NCI-H2081 treated with DMSO at 0.1 percent for 48 hours (cell line): ENCODE data around the gene MSANTD3.
"Not testable (repeated sequence)": the region's sequence is repeated elsewhere in the genome, so short reads cannot be mapped to it uniquely, and the experiment has no call there.

Experiments
- DNase-seq: peaks from one replicate; lab custom pipeline; 2025; lab: John Stamatoyannopoulos, UW

MSANTD3 gene

DNA sequence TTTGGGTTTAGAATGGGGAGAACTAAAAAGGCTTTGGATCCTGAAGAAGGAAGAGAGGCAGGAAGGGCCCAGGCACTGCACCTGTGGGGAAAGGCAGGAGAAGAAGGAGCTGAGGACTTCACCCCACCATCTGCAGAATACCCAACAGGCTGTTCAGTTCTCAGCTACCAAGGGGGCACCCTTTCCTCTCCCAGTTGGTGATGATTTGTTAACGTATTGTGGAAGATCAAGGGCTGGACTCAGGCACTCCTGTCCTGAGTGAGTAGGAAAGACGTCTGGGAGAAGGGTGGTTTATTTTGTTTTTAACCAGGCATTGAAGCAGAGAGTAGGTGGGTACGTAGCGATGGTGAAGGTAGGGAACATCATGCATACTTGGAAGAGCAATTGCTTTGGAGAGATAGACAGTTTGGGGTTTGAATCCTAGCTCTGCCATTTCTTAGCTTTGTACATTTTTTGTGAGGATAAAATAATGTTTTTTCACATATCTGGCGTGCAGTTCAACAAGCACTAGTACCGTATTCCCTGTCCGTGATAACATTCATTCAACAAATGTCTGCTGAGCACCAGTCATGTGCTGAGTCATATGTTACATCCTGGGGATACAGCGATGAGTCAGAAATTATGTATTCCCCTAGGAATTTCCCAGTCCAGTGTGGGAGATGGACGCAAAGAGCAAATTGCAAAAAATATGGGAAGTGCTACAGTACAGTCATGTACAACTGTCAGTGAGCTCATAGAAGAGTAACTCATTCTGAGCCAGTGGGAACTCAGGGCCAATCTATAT lies 2.1 kb downstream of the MSANTD3 start:
- no peak for DNase-seq

DNA sequence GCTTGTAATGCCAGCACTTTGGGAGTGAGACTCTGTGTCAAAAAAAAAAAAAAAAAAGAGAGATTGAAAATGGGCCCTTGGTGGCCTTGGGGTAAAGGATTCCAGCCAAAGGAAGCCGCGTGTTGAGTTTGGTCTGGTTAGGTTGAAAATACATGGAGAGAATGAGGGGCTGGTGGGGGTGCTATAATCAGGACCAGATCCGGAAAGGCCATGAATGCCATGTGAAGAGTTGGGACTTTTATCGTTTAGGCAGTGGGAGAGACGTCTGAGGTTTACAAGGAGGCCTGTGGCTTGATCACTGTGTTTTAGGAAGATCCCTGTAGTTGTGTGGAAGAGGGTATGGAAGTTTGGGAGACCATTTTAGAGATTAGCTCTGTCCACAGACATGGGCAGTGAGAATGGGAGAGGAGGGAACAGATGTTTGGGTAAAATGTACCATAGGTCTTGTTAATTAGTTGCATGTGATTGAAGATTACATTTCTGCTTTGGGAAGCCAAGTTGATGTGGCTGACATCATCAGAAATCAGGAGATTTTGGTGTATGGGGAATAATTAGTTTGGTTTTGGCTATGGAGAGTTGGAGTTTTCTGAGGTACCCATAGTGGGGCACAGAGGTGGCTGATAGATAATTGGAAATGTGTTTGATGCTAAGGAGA lies 3.5 kb downstream of the MSANTD3 start:
- DNase-seq, result no peak

DNA sequence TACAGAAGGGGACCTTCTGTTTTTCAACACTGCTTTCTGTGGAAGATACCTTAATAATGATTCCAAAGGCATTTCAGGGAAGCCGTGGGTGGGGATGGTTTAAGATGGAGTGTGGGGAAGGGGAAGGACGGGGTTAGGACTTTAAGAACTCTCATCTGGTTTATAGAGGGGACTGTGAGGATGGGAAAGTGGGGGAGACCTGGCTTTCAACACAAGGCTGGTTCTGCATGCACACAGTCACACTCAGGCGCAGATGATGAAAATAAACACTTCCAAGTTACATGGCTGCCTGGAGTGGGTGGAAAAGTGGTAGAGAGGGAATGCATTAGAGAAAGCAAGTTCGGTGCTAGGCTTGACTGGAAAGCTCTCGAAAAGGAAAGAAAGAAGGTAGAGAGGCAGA lies 4.9 kb downstream of the MSANTD3 start:
- DNase-seq, result no peak

DNA sequence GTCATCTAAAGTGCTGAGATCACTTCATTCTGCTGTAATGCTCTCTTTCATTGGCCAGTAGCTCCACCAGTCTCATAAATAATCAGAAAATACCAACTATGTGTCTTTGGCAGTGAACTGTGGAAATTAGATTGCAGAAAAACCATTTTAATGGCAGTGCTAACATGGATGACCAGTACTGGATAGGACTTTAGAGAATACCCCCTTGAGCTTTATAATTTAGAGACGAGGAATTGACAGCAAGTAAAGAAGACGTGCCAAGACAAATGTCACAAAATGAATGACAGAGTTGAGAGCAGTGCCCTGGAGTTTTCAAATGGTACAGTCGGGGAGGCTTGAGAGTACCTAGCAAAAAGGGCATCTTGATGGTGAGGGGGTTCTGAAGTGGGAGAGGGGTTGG lies 5.8 kb downstream of the MSANTD3 start:
- DNase-seq, result no peak

DNA sequence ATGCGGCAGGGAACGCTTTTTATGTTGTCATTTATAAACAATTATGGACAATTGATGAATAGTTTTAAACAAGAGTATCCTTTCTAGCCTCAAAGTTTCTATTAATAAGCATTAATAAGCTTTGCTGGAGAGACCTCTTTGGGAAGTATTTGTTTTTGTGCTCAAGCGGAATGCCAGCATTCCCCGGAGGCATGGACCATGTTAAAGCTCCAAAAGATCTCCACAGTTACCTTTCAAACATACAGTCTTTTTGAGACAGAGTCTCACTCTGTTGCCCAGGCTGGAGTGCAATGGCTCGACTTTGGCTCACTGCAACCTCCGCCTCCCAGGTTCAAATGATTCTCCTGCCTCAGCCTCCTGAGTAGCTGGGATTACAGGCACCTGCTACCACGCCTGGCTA lies 9.6 kb downstream of the MSANTD3 start:
- no peak for DNase-seq

DNA sequence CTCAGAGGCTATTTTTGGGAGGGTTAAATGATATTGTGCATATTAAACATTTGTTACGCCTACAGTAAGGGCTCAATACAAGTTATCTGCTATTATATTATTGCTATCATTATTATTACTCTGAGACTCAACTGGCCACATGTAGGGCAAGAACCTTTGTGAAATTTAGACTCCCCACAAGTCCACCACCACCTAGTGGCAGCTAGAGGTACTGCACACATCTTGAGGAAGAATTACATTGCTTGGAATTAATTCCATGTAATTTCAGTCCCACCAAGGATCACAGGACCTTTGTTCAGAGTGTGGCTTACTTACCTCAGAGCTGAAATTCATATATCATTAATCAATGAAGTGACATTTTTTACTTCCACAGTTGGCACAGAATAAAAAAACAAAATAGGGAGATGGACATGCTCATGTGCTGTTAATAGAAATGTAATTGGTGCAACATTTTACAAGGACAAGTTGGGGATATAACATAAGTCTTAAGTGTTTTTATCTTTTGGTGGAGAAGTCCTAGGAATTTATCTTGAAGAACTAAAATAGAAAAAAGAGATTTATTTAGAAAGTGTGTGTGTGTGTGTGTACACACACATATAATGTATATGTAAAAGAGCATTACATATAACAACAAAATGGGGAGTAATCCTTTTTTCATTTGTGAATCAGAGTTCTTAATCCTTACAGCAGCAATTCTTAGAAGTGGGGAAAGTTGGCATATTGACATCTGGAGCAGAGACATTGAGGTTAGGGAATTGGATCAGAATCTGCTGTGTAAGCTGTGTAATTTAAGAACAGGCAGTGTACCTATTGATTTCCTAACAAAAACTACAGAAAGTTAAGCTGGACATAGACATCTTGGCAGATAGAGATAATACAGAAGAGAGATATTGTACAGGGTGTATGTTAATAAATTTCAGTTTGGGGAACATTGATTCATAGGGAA lies 11.2 kb downstream of the MSANTD3 start:
- no peak for DNase-seq

DNA sequence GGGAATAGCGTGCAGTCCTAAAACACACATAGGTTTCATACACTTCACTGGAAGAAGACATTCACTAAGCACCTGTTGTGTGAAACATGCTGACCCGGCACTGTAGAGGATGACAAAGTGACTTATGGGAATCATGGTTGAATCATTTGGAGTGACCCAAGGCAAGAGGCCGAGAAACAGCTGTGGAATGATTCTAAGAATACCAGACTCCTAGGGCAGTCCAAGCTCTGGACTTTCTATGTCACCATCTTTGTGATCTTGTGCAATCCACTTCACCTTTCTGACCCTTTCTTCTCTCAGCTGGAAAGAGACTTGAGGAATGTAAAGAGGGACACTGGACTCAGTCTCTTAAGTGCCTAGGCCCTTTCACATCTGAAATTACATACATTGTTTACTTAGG lies 13.1 kb downstream of the MSANTD3 start:
- DNase-seq, result no peak

DNA sequence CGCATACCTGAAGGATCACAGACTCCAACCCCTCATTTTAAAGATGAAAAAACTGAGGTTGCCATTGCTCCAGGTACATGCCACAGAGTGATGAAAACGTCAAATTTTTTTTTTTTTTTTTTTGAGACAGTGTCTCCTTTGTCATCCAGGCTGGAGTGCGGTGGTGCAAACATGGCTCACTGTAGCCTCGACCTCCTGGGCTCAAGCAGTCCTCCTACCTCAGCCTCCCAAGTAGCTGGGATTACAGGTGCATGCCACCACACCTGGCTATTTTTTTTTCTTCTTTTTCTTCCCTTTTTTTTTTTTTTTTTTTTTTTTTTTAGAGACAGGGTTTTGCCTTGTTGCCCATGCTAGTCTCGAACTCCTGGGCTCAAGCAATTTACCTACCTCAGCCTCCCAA lies 13.5 kb downstream of the MSANTD3 start:
- not testable (repeated sequence) for DNase-seq

DNA sequence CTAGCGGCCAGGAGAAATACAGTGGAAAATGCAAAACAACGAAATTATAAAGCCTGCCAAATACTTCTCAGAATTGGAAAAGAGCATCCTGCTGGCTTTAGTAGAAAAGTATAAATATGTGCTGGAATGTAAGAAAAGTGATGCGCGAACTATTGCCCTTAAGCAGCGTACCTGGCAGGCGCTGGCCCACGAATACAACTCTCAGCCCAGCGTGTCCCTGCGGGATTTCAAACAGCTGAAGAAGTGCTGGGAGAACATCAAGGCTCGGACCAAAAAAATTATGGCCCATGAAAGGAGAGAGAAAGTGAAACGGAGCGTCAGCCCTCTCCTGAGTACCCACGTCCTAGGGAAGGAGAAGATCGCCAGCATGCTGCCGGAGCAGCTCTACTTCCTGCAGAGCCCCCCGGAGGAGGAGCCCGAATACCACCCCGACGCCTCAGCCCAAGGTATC lies 15.0 kb downstream of the MSANTD3 start:
- no peak for DNase-seq

DNA sequence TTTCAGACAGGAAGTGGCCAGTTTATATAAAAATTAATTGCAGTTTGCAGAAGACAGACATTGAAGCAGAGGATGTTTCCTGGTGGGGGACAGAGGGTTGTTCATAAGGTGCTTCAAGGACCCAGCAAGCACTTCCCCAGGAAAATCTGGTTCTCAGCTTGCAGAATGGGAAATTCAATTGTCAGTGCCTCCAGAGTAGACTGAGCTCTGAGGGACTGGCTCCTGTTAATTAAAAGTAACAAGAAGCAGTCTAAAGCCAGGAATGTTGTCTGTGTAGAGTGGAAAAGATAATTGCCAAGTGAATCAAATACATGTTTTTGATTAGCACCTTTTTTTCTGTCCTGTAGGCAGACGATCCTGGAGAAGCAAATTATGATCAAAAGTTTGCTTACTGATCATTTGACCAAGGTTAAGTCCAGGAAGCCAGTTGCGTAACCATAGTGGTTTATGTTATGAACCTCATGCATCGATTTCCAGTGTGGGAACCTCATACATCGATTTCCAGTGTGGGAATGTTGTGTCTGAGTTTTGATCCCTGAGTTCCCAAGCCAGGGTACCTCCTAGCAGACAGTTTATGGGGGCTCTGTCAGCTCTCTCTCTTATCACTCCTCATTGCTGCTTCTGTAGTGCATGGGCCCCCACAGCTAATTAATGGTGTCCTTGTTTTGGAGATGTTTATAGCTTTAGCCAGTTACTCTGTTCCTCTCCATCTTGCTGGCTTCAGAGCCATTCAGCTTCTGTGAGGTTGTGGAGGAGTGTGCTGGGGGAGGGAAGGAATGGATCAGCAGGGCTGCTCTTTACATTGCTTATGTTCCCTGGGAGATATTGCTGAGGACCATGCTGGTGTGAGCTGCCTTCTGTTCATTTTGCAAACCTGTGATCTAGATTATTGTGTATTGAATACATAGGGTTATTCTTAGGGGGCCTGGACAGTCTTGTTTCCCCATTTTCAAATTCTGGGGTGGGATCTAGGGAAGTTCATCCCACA lies 17.1 kb downstream of the MSANTD3 start:
- no peak for DNase-seq

DNA sequence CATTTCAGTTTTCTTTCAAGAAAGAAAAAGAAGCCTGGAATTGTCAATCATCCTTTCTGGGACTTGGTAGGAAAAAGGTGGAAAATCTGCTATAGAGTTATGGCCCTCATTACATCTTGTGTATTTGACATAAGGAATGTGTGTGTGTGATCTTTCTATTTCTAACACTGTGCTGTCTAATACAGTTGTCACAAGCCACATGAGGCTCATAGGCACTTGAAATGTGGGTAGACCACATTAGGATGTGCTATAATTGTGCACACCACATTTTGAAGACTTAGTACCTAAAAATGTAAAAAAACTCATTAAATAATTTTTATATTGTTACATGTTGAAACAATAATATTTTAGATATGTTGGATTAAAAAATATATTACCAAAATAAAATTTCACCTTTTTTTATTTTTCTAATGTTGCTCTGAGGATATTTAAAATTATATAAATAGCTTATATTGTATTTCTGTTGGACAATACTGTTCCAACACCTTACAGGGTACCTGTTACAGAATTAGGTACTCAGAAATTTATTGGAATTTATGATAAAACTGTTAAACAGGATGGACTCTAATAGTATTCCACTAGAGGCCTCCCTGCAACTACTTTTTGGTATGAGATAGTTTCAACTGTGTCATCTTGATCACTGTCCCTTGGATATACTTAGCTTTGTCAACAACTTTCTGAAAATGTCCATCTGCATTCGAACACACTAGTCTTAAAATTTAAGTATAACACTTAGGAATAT lies 18.4 kb downstream of the MSANTD3 start:
- DNase-seq, result no peak

DNA sequence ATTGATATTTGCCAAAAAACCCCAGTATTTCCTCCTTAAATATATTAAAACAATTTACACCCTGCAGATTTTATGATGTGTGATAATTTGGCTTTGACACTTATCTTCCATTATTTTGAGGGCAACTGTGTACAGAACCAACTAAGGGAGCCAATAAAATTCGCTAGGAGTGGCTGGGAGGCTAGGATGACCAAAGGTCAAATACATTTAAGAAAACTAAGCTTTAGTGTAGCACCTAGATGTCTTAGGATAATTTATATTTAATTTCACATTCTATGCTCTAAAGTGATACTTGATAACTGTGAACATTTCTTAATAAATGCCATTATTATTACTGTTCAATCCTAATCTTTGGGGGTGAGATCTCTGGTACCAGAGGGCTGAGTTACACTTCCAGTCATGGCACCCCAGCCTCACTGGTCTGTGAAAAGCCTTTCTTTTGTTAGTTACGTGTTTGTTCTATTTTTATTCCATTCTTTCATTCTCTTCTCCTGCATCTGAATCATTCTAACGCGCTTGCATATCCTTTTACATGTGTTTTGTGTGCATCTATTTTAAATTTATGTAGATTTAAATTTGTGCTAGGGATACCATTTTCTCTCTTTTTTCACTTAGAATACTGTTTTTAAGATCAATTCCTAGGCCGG lies 19.1 kb downstream of the MSANTD3 start:
- DNase-seq, result no peak

DNA sequence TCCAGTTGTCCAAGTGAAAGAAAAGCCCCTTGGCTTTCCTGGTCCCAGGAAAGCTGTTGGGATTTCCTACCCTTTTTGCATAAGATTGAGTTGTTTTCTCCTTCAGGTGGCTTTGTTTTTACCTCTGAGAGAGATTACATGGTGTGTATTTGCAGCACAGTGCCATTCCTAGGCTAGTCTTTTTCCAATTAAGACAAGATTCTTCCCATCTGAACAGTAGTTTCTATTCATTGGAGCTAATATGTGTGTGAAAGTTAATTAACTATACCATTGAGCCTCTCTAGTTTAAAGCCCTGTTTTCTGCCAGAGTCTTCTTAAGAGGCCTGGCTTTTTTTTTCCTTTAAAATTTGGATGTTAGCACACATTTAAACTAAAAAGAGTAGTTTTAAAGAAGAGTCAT lies 20.1 kb downstream of the MSANTD3 start:
- DNase-seq, result no peak

DNA sequence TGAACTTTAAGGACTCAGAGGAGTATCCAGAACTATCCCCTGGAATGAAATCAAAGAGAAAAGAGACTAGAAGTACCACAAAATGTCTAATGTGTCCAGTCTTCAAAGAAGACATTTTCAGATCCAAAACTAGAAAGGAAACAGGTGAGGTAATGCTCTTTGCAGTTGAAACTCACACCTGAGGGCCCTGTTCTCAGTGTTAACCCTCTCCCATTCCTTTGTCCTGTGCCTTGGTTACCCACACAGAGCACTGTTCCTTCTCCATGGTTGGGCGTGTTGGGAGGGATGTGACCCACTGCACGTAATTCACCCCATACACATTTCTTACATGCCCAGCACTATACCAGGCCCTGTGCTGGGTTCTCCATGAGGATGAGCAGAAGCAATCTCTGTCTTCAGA lies 21.3 kb downstream of the MSANTD3 start:
- no peak for DNase-seq

DNA sequence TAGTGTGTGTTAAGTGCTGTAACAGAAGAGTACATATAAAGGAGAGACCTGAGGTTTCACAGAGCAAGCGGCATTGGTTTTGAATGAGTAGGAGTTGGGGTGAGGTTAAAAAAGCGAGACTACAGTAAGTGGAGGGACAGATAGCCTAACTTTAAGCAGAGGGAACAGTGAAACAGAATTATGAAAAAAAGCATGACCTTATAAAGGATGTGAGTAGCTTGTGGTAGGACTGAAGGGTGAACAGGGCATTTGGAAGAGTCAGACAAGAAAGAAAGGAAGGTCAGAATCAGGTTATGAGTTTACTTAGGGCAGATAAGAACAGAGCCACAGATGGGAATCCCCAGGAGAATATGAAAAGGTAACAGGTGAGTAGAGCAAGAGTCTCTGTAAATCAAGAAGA lies 22.5 kb downstream of the MSANTD3 start:
- no peak for DNase-seq

DNA sequence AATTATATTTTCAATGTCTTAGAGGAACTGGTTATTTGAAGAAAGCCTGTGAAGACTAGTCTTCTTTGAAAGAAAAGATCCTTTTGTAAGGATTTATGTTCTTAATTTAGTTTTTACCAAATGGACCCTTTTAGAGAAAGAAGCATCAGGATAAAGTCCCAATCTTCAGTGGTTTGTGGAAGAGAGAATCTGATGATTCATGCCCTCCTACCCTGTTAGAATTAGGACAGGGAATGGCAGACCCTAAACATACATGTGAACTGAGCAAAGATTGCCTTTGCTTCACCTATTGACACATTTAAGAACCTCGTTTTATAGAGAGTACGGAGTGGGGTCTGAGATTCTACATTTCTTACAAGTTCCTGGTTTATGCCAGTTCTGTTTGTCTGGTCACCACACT lies 26.0 kb downstream of the MSANTD3 start:
- no peak for DNase-seq

DNA sequence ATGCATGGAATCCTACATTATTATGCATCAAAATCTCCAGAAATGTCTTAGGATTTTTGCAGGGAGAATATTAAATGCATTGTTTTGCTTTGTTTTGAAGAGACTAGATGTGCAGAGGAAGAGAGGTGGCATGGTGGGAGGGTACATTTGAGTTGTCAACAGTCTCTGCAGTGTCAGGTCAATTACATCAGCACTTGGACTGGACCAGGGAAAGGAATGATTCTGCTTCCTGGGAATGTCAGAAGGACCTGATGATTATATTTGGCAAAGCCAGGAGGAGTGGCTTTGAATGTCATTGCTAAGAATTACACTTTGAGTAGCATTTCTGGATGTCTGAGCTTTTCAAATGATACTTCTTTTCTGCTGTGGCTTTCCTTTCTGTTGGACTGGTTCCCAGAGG lies 28.5 kb downstream of the MSANTD3 start:
- no peak for DNase-seq

DNA sequence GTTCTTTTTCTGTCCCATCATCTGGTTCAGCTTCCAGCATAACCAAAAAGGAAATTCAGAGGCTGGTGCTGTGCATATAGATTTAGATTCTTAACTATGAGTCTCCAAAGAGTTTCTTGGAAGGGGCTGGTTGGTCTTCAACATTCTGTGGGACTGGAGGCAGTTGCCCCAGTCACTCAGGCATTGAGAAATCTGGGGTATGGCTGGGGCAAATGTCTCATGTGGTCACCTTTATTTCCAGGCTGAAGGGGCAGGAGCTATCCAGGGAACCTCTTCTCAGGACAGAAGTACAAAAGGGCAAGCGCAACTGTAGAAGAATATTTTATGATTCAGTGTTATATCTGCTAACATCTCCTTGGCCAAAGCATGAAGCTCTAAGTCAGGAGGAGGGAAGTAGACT lies 30.6 kb downstream of the MSANTD3 start:
- no peak for DNase-seq

DNA sequence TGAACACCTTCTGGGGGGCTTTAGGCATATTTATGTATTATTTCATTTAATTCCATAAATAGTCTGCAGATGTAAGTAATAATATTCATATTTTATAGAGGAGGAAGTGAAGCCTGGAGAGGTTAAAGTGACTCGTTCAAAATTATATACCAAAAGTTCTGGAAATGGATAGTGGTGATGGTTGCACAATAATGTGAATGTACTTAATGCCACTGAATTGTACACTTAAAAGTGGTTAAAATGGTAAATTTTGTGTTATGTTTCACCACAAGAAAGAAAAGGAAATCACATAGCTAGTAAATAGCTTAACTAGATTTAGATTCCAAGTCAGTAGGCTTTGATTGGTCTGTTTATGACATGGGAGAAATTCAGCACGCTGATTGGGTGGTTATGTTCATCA lies 33.0 kb downstream of the MSANTD3 start:
- no peak for DNase-seq

DNA sequence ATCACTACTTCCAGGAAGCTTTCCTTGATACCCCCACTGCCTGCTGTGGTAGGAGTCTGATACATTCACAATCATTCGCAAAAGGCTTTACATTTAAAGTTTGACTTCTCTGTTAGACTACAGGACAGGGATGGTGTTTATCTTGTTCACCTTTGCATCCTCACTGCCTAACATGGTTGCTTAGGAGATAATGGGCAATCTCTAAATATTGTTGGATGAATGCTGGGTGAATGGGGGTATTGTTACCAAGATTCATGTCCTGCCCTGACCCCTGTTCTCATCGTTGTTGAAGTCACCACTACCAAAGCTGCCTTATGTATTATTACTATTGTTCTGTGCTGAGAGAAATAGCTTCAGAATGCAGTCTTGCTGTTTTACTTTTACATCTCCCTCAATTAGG lies 38.3 kb downstream of the MSANTD3 start:
- DNase-seq, result no peak
